GM13976 (cell line): ENCODE data around the gene PPP1R15A.

ENCODE experiments used
- DNase-seq: peaks from one replicate; pipeline ENCODE4 v3.0.0; 2012; ENCODE audit warnings: low spot score
- CTCF ChIP-seq: IDR thresholded peaks from 2 replicates; pipeline ENCODE4 v1.5.1; 2012; ENCODE audit warnings: borderline replicate concordance, mild to moderate bottlenecking; ENCODE audit not compliant: insufficient read depth; ENCODE audit errors: extremely low read depth, missing control alignments, control extremely low read depth
- in situ Hi-C: fragments of 300-500 bp; cut with MboI; formaldehyde crosslinking; loops from one replicate; pipeline ENCODE4 v1.12.0; 2022; ENCODE audit warnings: low sequenced_read_pairs, mixed read lengths, inconsistent platforms; ENCODE audit not compliant: unreplicated experiment

Gene PPP1R15A

GRCh38 chr19:48925240-48925843 is 53.1 kb downstream of the PPP1R15A start:
- no peak for DNase-seq
- no peak for TF ChIP-seq CTCF
- in situ Hi-C loops: no loop called here
